Dedifferentiated amniotic fluid mesenchymal stem cell (primary cell): ENCODE measurements around the gene CABLES1.
"Not testable (repeated sequence)": the region's sequence is repeated elsewhere in the genome, so short reads cannot be mapped to it uniquely, and the experiment has no call there.

Experiments
- DNase-seq: peaks from one replicate; pipeline ENCODE4 v3.0.0-alpha.2; 2016; ENCODE audit errors: extremely low spot score

Gene CABLES1

GRCh38 chr18:23241833-23242496 is 106.7 kb downstream of the CABLES1 start:
- not testable (repeated sequence) for DNase-seq

DNA sequence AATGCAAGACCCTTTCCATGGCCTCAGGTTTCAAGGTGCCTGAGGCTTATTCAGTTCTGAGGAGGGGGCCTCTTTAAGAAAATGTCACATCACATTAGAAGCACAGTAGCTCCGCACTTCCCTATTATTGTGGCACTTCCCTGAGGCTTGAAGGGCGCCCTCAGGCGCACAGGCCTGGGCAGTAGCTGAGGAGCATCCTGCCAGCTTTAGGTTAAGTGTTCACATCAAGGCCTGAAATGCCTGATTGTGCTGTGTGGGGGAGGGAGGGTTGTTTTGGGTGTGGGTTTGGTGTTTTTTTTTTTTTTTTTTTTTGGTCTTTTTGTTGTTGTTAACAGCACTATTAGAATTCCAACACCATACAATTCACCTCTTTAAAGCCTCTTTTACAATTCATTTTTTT is 107.9 kb downstream of the CABLES1 start:
- no peak for DNase-seq

- DNase-seq: no peak
Observed at GRCh38 chr18:23243816-23244215, 108.5 kb downstream of the CABLES1 start.

GRCh38 chr18:23244401-23244800 is 109.1 kb downstream of the CABLES1 start:
- no peak for DNase-seq

DNA sequence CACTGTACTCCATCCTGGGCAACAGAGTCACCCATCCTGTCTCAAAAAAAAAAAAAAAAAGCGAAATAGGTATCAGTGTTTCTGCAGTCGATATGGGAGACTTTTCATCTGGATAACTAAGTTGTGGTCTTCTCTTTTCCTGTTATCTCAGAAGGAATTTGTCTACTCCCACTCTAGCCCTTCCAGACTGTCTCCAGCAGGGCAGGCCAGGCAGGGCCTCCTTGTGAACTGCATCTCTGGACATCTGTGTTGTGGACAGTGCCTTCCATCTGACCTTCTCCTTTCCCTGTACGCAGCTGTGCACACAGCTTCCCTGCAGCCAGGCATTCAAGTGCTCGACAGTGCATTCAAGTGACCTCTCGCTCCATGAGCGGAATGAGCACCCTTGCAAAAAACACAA is 110.2 kb downstream of the CABLES1 start:
- DNase-seq: no peak

- DNase-seq: no peak
Observed at GRCh38 chr18:23247331-23247730, 112.0 kb downstream of the CABLES1 start.

DNA sequence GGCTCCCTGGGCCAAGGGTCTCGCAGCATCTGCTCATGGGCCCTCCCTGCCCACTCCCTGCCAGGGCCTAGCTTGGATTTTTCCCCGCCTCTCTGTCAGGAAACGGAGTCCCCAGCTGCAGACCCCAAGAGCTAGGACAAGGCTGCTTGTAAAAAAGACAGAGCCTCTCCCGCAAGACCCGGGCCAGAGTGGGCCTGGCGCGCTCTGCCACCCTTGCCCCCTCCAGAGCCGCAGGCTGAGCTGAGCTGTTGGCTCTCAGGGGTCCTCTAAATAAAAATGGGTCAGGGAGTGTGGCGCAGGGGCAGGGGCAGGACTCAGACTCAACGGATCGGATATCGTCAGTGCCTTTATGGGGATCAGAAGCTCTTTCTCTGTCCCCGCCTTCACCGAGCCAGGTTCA is 112.6 kb downstream of the CABLES1 start:
- DNase-seq: no peak

- DNase-seq: no peak
Observed at GRCh38 chr18:23248826-23249225, 113.5 kb downstream of the CABLES1 start.

DNA sequence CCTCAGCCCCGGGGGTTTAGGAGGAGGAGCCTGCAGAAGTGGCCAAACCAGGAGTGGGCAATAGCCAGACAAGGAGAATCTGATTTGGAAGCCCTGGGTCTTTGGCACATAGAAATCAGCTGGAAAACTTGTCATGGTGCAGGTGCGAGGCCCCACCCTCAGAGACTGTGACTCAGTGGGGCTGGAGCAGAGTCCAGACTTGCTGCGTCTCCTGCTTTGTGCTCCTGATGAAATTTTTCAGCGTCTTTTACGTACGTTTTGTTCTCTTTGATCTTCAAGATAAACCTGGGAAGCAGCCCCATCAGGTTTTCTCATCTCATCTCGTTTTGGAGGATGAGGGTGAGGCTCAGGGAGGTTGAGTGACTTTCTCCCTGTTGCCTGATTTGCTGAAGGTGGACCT is 114.1 kb downstream of the CABLES1 start:
- DNase-seq: no peak

DNA sequence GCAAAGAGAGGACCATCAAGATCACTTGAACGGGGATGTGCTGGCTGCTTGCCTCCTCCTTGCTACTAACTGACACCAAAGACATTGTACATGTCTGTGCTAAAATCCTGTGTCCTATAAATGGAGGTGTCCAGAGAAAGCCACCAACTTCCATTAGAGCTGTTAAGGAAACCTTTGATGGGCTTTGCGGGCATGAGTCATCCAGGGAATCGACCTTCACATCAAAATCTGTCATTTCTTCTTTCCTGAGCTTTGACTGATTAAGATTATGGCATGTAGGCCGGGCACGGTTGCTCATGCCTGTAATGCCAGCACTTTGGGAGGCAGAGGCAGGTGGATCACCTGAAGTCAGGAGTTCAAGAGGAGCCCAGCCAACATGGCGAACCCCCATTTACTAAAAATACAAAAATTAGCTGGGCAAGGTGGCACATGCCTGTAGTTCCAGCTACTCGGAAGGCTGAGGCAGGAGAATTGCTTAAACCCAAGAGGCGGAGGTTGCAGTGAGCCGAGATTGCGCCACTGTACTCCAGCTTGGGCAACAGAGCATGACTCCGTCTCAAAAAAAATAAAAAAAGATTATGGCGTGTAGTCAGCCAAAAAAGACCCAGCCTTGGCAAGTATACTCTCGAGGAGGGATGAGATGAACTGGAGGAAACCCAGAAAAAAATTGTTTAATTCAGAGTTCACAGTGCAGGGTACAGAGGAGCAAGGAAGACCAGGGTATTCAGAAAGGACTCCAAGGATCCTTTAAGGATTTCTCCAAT is 115.8 kb downstream of the CABLES1 start:
- DNase-seq: no peak

- DNase-seq: no peak
Observed at GRCh38 chr18:23253630-23254029, 118.3 kb downstream of the CABLES1 start.

GRCh38 chr18:23257137-23257536 is 121.9 kb downstream of the CABLES1 start:
- no peak for DNase-seq

DNA sequence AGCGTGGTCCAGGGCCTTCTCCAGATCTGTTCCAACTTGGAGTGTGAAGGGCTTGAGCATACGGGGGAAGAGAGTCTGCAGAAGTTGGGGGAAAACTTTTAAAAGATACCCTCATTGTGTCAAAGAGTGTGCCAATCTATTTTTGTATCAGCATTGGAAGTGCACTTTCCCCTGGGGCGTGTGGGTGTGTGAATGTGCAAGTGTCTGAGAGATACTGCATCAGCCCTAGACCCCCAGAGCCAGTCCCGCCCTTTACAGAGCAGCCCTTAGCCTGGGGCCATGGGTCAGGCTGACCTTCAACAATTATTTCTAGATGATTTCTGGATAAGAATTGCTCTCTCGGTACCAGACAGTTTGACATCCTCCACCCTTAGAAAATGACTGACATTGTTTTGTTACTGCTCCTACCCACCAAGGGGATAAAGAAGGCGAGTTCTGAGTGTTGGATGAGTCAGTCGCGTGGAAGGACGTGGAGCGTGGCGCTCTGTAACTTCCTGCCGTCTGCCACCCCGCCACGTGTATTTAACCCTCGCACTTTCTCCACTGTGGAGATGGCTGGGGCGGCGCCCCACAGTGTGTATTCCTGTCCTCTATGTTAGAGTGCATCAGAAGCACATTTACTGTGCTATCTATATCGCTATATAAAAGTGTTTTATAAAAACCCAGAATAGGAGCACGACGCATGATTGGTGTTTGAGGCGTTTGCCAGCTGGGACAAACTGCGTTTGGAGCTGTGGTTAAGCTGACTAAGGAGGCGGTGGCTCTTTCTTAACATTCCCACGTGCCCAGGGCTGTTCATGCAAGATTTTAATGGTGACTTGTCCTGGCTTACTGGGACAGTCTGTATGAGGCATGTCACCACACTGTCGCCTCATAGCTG is 122.6 kb downstream of the CABLES1 start:
- no peak for DNase-seq

GRCh38 chr18:23258566-23259469 is 123.5 kb downstream of the CABLES1 start:
- DNase-seq: no peak

DNA sequence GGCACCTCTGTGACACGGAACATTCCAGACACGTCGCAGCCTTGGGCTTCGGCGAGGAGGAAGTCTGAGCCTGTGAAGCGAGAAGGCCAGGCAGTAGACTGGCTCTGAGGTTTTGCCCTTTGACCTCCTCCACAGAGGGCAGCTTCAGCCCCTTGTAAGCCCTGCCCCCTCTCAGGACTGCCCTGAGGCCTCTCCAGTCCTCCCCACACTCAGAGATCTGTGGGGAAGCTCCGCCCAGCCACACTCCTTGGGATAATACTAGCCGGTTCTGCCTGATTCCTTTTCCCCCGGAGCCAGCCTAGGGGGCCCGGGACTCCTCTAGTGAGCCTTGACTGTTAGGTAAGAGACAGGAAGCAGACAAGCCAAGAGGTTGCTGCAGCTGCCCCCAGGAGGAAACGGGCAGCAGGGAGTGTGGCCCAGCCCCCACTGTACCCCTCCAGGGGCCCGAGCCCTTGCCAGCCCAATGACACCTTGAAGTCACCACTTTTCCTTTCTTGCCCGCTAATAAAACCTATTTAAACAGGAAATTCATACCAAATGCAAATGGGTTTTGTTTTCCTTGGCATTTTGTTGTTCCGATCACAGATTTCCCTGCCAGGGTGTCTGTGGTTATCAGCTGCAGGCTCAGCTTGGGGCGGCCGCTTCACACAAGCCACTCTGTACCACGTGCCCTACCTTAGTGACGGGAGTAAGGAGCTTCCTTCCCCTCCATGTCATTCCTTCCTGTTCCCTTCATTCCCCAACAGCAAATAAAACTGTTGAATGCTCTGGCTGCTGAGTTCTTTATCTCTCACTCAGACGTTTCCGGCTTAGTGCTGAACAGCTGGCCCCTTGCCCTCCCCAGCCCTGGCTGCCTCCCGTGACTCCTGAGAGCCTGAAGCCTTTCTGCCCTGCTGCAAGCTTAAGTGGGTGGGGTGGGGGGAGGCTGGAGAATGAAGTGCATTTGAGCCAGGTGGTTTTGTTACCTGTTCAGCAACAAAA is 124.7 kb downstream of the CABLES1 start:
- DNase-seq: peak; percentile 16

DNA sequence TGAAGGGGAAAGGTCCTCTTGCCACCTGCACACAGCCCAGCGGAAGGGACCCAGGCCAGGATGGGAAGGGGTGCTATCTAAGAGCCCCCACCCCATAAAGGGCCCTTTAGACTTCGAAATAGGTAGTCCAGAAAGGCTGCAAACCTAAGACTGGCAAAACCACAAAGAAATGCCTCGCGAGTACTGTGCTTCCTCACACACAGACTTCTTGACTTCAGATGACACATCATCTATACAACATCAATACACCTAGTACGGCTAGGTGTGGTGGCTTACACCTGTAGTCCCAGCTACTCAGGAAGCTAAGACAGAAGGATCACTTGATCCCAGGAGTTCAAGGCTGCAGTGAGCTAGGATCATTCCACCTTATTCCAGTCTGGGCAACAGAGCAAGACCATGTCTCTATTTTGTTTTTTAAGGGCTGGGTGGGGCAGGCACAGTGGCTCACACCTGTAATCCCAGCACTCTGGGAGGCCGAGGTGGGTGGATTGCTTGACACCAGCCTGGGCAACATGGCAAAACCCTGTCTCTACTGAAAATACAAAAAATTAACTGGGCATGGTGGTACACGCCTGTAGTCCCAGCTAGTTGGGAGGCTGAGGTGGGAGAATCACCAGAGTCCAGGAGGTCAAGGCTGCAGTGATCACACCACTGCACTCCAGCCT is 125.8 kb downstream of the CABLES1 start:
- DNase-seq: no peak

DNA sequence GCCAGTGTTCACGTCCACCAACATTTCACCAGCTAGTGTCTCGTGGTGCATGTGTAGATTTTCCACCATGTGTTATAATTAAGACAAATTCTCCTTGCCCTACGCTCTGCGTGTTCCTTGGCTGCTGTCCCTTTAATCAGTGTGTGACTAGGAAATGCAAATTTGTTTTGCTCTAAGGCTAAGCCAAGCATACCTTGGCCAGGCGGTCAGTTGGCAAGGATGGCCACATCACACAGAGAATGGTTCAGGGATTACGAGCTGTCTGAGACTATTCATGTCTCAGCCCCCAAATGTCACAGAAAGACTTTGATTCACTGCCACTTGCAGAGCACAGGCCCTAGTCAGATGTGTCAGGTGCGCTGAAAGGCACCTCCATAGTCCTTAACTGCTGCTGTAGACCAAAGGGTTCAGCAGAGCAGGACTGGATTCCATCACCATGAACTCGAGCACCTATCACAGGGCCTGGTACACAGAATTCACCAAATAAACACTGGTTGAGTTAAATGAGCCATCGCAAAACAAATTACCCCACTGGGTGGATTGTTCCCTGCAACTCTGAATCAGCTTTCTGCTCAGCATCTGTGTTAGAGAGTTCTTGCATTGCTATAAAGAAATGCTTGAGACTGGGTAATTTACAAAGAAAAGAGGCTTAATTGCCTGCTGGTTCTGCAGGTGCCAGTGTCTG is 128.4 kb downstream of the CABLES1 start:
- no peak for DNase-seq

GRCh38 chr18:23265682-23266399 is 130.6 kb downstream of the CABLES1 start:
- DNase-seq: no peak
